HG03439 (cell line): ENCODE results near the gene GALNS.

Source experiments
- ATAC-seq: cut with Tn5 transposase; IDR thresholded peaks from one replicate; pipeline ENCODE4 v1.9.1; 2021; ENCODE audit warnings: mild to moderate bottlenecking, moderate library complexity; ENCODE audit not compliant: unreplicated experiment

The GALNS gene

GRCh38 chr16:88877564-88878289 is 21.0 kb upstream of the GALNS start:
- no peak for ATAC-seq

GRCh38 chr16:88876942-88877526 is 20.3 kb upstream of the GALNS start:
- ATAC-seq = no peak

GRCh38 chr16:88875703-88876234 is 19.0 kb upstream of the GALNS start:
- no peak for ATAC-seq

- no peak for ATAC-seq
Measured at GRCh38 chr16:88874938-88875599, 18.3 kb upstream of the GALNS start.

- ATAC-seq = no peak
Measured at GRCh38 chr16:88872650-88873331, 16.0 kb upstream of the GALNS start.

- ATAC-seq = no peak
Measured at GRCh38 chr16:88871730-88872416, 15.1 kb upstream of the GALNS start.

GRCh38 chr16:88871349-88871702 is 14.6 kb upstream of the GALNS start:
- ATAC-seq = no peak

- ATAC-seq = no peak
Measured at GRCh38 chr16:88870608-88871348, 14.0 kb upstream of the GALNS start.

GRCh38 chr16:88869673-88869980 is 12.9 kb upstream of the GALNS start:
- no peak for ATAC-seq

- ATAC-seq = no peak
Measured at GRCh38 chr16:88868974-88869672, 12.4 kb upstream of the GALNS start.

GRCh38 chr16:88867581-88868246 is 11.0 kb upstream of the GALNS start:
- no peak for ATAC-seq

- no peak for ATAC-seq
Measured at GRCh38 chr16:88866151-88866920, 9.6 kb upstream of the GALNS start, which contains the start of gene PABPN1L. Gene PABPN1L, minus strand, starts transcription at chr16:88866660. Its CDS starts 54 bp downstream, at chr16:88866606.

GRCh38 chr16:88865742-88866141 is 9.0 kb upstream of the GALNS start:
- no peak for ATAC-seq

- ATAC-seq = no peak
Measured at GRCh38 chr16:88865310-88865709, 8.6 kb upstream of the GALNS start.

- no peak for ATAC-seq
Measured at GRCh38 chr16:88864521-88864920, 7.8 kb upstream of the GALNS start.

GRCh38 chr16:88864099-88864498 is 7.4 kb upstream of the GALNS start:
- no peak for ATAC-seq

GRCh38 chr16:88863426-88863825 is 6.7 kb upstream of the GALNS start:
- no peak for ATAC-seq

GRCh38 chr16:88862968-88863367 is 6.2 kb upstream of the GALNS start:
- ATAC-seq = no peak
